Osteoblast (primary cell): ENCODE measurements around the gene ZNF518B. TPM values are rescaled to one million over a fixed set of nuclear protein-coding genes. Genes with fewer than 3 reads are reported as not detected.

Experiments used
- DNase-seq: peaks from one replicate; pipeline ENCODE4 v3.0.0; 2011; ENCODE audit warnings: low spot score, mixed read lengths; ENCODE audit not compliant: insufficient read length; ENCODE audit errors: missing footprints
- H2AFZ ChIP-seq: 2 replicates; pipeline ENCODE4 v1.6.0; 2011; ENCODE audit warnings: mild to moderate bottlenecking, low read length
- H3K27ac ChIP-seq: 2 replicates; pipeline ENCODE4 v1.5.1; 2011; ENCODE audit warnings: mild to moderate bottlenecking, low read depth, low read length, moderate library complexity
- H3K27me3 ChIP-seq: 2 replicates; pipeline ENCODE4 v1.6.0; 2012; ENCODE audit warnings: mild to moderate bottlenecking, control low read depth, inconsistent platforms, low read length, moderate library complexity; ENCODE audit not compliant: insufficient read depth
- H3K36me3 ChIP-seq: 2 replicates; pipeline ENCODE4 v1.5.1; 2011; ENCODE audit warnings: mild to moderate bottlenecking, low read length, control low read depth, moderate library complexity; ENCODE audit not compliant: insufficient read depth
- H3K4me1 ChIP-seq: 2 replicates; pipeline ENCODE4 v1.5.1; 2011; ENCODE audit warnings: mild to moderate bottlenecking, low read length, control low read depth, moderate library complexity; ENCODE audit not compliant: insufficient read depth
- H3K4me2 ChIP-seq: 2 replicates; pipeline ENCODE4 v1.6.0; 2011; ENCODE audit warnings: mild to moderate bottlenecking, low read length; ENCODE audit not compliant: insufficient read depth
- H3K4me3 ChIP-seq: fragments of 200-600 bp; sonication (generic); 3 replicates; pipeline ENCODE4 v1.5.1; 2012; ENCODE audit warnings: mild to moderate bottlenecking, low read length, inconsistent platforms; ENCODE audit not compliant: insufficient read depth
- H3K79me2 ChIP-seq: 2 replicates; pipeline ENCODE4 v1.6.0; 2012; ENCODE audit warnings: mild to moderate bottlenecking, low read length, control low read depth, inconsistent platforms; ENCODE audit not compliant: insufficient read depth
- H3K9me3 ChIP-seq: 2 replicates; pipeline ENCODE4 v1.5.1; 2011; ENCODE audit warnings: low read depth, low read length, control low read depth
- H4K20me1 ChIP-seq: 2 replicates; pipeline ENCODE4 v1.6.0; 2012; ENCODE audit warnings: mild to moderate bottlenecking, low read length, control low read depth; ENCODE audit not compliant: insufficient read depth
- total RNA-seq: library from RNA; depleted of rRNA; stranded (reverse); fragments of >200 nt; gene quantifications from 2 replicates; pipeline ENCODE4 v1.2.3, GENCODE V29; 2012
- TF ChIP-seq, protein P1 (sequence below): IDR thresholded peaks from 2 replicates; pipeline ENCODE4 v1.5.1; 2011; ENCODE audit warnings: mild to moderate bottlenecking, low read depth, low read length, moderate library complexity; ENCODE audit errors: extremely low read depth

ZNF518B gene
- total RNA-seq, 1 donor: 25.3 TPM

DNA sequence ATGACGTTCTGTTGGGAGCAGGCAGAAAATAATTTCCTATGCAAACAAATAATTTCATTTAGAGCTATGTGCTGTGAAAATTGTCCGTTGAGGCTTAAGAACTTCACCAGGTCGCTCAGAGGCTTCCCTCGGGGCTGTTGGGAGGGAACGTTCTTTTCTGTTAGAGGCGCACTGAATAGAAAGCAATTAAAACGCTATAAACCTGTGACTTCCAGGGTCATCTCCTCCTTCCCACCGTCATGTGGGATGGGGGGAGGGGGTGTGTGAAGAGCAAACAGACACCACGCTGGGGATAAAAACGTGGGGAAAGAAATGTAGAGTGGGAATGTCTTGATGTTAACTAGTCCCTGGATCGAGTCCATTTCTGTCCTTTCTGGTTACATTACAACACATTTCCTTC is 35.2 kb upstream of the ZNF518B start:
- no peaks in the 10 kb centered on the region for H4K20me1 ChIP-seq
- H2AFZ ChIP-seq: no peak overlapping the region
- DNase-seq: no peak
- H3K4me2 ChIP-seq: no peak overlapping the region
- TF ChIP-seq, protein P1, sequence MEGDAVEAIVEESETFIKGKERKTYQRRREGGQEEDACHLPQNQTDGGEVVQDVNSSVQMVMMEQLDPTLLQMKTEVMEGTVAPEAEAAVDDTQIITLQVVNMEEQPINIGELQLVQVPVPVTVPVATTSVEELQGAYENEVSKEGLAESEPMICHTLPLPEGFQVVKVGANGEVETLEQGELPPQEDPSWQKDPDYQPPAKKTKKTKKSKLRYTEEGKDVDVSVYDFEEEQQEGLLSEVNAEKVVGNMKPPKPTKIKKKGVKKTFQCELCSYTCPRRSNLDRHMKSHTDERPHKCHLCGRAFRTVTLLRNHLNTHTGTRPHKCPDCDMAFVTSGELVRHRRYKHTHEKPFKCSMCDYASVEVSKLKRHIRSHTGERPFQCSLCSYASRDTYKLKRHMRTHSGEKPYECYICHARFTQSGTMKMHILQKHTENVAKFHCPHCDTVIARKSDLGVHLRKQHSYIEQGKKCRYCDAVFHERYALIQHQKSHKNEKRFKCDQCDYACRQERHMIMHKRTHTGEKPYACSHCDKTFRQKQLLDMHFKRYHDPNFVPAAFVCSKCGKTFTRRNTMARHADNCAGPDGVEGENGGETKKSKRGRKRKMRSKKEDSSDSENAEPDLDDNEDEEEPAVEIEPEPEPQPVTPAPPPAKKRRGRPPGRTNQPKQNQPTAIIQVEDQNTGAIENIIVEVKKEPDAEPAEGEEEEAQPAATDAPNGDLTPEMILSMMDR: no peak
- H3K27me3 ChIP-seq: no peaks in the 10 kb centered on the region
- no peaks in the 10 kb centered on the region for H3K4me1 ChIP-seq
- no peaks in the 10 kb centered on the region for H3K36me3 ChIP-seq
- no peaks in the 10 kb centered on the region for H3K79me2 ChIP-seq
- H3K9me3 ChIP-seq: no peaks in the 10 kb centered on the region
- no peak overlapping the region for H3K4me3 ChIP-seq
- H3K27ac ChIP-seq: no peak overlapping the region

DNA sequence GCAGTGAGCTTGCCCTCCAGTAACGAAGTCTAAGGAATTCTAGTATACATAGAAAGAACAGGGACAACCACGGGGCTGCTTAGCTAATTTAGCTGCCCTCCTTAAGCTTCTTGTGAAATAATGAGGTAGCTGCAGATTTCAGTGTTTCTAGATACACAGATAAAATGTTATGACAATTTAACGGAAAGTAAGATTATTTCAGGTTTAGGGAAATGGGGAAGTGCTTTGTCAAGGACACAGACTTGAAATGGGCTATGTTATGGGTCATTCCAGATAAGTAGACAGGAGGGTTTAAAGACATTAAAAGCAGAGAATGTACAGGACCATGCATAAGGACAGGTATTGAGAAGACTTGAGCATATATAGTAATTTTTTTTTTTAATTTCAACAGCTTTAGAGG is 34.2 kb upstream of the ZNF518B start:
- H3K4me3 ChIP-seq: no peak overlapping the region
- no peaks in the 10 kb centered on the region for H3K4me1 ChIP-seq
- no peak overlapping the region for H3K27ac ChIP-seq
- no peaks in the 10 kb centered on the region for H3K9me3 ChIP-seq
- no peaks in the 10 kb centered on the region for H3K79me2 ChIP-seq
- no peaks in the 10 kb centered on the region for H3K27me3 ChIP-seq
- no peaks in the 10 kb centered on the region for H3K36me3 ChIP-seq
- no peak for DNase-seq
- no peak overlapping the region for H2AFZ ChIP-seq
- no peak overlapping the region for H3K4me2 ChIP-seq
- TF ChIP-seq, protein P1: no peak
- H4K20me1 ChIP-seq: no peaks in the 10 kb centered on the region

DNA sequence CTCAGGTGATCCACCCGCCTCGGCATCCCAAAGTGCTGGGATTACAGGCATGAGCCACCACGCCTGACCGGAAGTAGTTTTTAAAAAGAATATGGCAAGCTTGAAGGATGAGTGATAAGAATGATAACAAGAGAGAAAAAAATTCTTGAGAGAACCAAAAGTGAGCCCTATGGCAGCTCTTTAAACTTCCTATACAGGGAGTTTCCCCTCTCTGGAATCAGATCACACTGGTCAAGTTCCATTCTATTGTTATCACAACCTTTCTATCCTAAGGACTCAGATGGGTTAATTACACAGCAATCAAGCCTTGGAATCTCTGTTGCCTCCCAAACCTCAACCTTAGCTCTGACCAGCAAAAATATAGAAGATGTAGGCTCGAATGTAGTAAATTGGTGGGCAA is 33.8 kb upstream of the ZNF518B start:
- H3K79me2 ChIP-seq: no peaks in the 10 kb centered on the region
- no peak overlapping the region for H3K4me2 ChIP-seq
- no peaks in the 10 kb centered on the region for H3K27me3 ChIP-seq
- no peaks in the 10 kb centered on the region for H4K20me1 ChIP-seq
- no peaks in the 10 kb centered on the region for H3K36me3 ChIP-seq
- H3K4me1 ChIP-seq: no peaks in the 10 kb centered on the region
- H3K27ac ChIP-seq: no peak overlapping the region
- DNase-seq: no peak
- no peak overlapping the region for H3K4me3 ChIP-seq
- TF ChIP-seq, protein P1: no peak
- no peak overlapping the region for H2AFZ ChIP-seq
- no peaks in the 10 kb centered on the region for H3K9me3 ChIP-seq

DNA sequence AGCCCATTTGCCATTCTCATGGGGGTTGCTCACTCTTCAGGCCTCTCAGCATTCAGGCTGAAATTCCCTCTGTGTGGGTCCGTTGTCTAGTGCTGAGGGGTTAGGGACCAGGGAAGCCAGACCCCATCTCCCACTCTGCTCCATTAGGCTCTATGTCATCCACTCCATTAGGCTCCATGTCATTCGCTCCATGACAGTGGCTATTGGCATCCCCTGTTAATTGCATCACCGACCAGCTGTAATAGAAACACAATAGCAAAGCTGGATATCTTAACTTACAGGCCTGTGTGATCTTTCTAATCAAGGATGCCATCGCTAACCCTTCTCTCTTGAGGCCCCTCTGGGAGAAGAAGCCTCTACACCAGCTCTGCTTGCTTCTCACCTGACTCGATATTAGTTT is 25.7 kb upstream of the ZNF518B start:
- no peak overlapping the region for H3K4me2 ChIP-seq
- no peaks in the 10 kb centered on the region for H3K9me3 ChIP-seq
- TF ChIP-seq, protein P1: no peak
- H3K36me3 ChIP-seq: no peaks in the 10 kb centered on the region
- DNase-seq: no peak
- H3K27me3 ChIP-seq: no peaks in the 10 kb centered on the region
- no peaks in the 10 kb centered on the region for H3K4me1 ChIP-seq
- no peak overlapping the region for H3K4me3 ChIP-seq
- no peak overlapping the region for H3K27ac ChIP-seq
- H4K20me1 ChIP-seq: no peaks in the 10 kb centered on the region
- H3K79me2 ChIP-seq: no peaks in the 10 kb centered on the region
- no peak overlapping the region for H2AFZ ChIP-seq
